Breast epithelium (tissue), 4 donors: ENCODE data around the gene CLASP1. TPM values are rescaled to one million over a fixed set of nuclear protein-coding genes. Genes with fewer than 3 reads are reported as not detected.
A peak's percentile ranks its signal among the peaks of the same experiment; 100 is the strongest.

Source experiments
- DNase-seq, 2 donors: peaks; one replicate each; pipeline ENCODE4 v3.0.0-alpha.2; 2019; ENCODE audit warnings: low spot score in 2 of 2
- H3K27ac ChIP-seq, 2 donors: fragments of 200-600 bp; sonication (generic) in 1 of 2; one replicate each; pipeline ENCODE4 v1.5.1; 2016 to 2019; ENCODE audit warnings: mild to moderate bottlenecking in 1 of 2
- H3K27me3 ChIP-seq, 2 donors: fragments of 200-600 bp; sonication (generic) in 1 of 2; one replicate each; pipeline versions ENCODE4 v1.5.1 to v1.6.0; 2017 to 2019; ENCODE audit warnings: control low read depth in 1 of 2, mild to moderate bottlenecking in 1 of 2
- H3K36me3 ChIP-seq: fragments of 200-600 bp; one replicate; pipeline ENCODE4 v1.5.1; 2019
- H3K4me1 ChIP-seq, 2 donors: fragments of 200-600 bp; sonication (generic); one replicate each; pipeline ENCODE4 v1.5.1; 2016 to 2019; ENCODE audit warnings: control low read depth in 1 of 2
- H3K4me3 ChIP-seq, 3 donors: fragments of 200-600 bp; sonication (generic); 1 replicate in 2 of 3; 2 replicates in 1 of 3; pipeline ENCODE4 v1.5.1; 2016 to 2019; ENCODE audit warnings: mild to moderate bottlenecking in 3 of 3, moderate library complexity in 2 of 3
- H3K9me3 ChIP-seq, 2 donors: fragments of 200-600 bp; sonication (generic) in 1 of 2; one replicate each; pipeline ENCODE4 v1.5.1; 2016 to 2019; ENCODE audit warnings: control low read depth in 1 of 2
- POLR2A ChIP-seq: fragments of 450-650 bp; IDR thresholded peaks from one replicate; pipeline ENCODE4 v1.6.1; 2016; ENCODE audit warnings: antibody characterized with exemption, mild to moderate bottlenecking, moderate library complexity
- POLR2AphosphoS5 ChIP-seq, 3 donors: sonication (generic); formaldehyde crosslinking; IDR thresholded peaks; one replicate each; pipeline ENCODE4 v1.6.1; 2017; ENCODE audit warnings: antibody characterized with exemption in 3 of 3
- intact Hi-C: fragments of 100-400 bp; cut with DNase I; formaldehyde crosslinking; loops from one replicate; pipeline ENCODE4 v1.15.1; 2023; ENCODE audit warnings: low total_unique reads
- total RNA-seq, 3 donors: library from RNA; depleted of rRNA; stranded (reverse); fragments of >200 nt; gene quantifications; one replicate each; pipeline ENCODE4 v1.1.0, GENCODE V29; 2016
- TF ChIP-seq, protein P1 (sequence below), 3 donors: fragments of 450-650 bp; IDR thresholded peaks; one replicate each; pipeline ENCODE4 v1.5.1; 2016 to 2017; ENCODE audit warnings: antibody characterized with exemption in 3 of 3, mild to moderate bottlenecking in 3 of 3, moderate library complexity in 3 of 3

CLASP1 gene
- total RNA-seq, 3 donors from 2014 or later, result 80.3 to 106 (median 98.7) TPM

DNA sequence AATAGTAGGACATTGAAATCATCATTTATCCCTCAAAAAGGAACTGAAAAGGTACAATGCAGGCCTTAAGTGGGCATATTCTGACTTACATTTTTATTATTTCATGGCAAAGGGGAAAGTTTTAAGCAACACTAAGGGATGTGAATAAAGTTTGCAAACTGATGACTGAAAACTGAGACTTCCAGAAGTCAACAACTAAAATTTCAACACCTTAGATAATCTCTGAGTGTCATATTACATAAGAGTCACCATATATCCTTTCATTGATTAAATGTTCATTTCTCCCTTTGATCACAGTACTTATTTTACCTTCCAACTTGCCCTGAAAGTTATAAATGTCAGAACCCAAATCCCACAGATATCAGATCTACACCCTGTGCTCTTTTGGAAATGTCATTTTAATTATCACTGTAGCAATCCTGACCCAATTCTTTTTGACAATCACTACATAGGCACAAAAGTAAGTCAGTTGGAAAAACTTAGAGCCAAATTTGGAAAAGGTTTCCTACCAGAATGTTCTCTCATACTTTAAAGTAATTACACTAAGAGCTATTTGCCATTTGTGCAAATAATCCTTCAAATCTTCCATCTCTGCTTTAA, 163.0 kb downstream of the CLASP1 start:
- no peak overlapping the region for H3K4me3 ChIP-seq
- H3K4me1 ChIP-seq, result peaks cover 0 to 9% of the 10 kb centered on the region in 2 donors
- peak overlapping the region in 1 of 2 donors; percentile 63 for H3K27ac ChIP-seq
- intact Hi-C loops, result no loop called here
- no peaks in the 10 kb centered on the region for H3K9me3 ChIP-seq
- H3K27me3 ChIP-seq, result no peaks in the 10 kb centered on the region
- TF ChIP-seq, protein P1, sequence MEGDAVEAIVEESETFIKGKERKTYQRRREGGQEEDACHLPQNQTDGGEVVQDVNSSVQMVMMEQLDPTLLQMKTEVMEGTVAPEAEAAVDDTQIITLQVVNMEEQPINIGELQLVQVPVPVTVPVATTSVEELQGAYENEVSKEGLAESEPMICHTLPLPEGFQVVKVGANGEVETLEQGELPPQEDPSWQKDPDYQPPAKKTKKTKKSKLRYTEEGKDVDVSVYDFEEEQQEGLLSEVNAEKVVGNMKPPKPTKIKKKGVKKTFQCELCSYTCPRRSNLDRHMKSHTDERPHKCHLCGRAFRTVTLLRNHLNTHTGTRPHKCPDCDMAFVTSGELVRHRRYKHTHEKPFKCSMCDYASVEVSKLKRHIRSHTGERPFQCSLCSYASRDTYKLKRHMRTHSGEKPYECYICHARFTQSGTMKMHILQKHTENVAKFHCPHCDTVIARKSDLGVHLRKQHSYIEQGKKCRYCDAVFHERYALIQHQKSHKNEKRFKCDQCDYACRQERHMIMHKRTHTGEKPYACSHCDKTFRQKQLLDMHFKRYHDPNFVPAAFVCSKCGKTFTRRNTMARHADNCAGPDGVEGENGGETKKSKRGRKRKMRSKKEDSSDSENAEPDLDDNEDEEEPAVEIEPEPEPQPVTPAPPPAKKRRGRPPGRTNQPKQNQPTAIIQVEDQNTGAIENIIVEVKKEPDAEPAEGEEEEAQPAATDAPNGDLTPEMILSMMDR (IDR thresholded peaks at IDR 0.05), result no peak
- TF ChIP-seq POLR2A, result no peak
- no peak for TF ChIP-seq POLR2AphosphoS5 (IDR thresholded peaks at IDR 0.05)
- no peak for DNase-seq
- no peaks in the 10 kb centered on the region for H3K36me3 ChIP-seq

DNA sequence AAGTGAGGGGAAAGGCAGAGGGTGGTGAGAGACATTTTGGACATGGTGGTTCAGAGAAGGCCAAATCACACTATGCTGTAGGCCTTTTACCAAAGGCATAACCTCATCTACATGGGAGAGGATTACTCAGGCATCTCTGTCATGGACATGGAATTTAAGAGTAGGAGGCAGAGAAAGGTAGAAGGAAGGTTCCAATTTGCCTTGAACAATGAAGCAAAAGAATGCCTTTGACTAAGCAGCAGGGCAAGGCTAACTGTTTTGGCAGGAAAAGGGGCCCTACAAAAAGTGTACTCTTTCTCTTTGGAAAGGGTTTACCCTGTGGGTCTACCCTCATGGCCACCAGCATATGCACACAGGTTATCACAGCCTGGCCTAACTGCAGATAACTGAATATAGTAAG, 164.2 kb downstream of the CLASP1 start:
- DNase-seq, result no peak
- H3K4me1 ChIP-seq, result peaks cover 0 to 19% of the 10 kb centered on the region in 2 donors
- intact Hi-C loops, result no loop called here
- no peak overlapping the region for H3K4me3 ChIP-seq
- no peaks in the 10 kb centered on the region for H3K9me3 ChIP-seq
- H3K36me3 ChIP-seq, result no peaks in the 10 kb centered on the region
- no peaks in the 10 kb centered on the region for H3K27me3 ChIP-seq
- peak overlapping the region; percentile 5 to 63 for H3K27ac ChIP-seq
- TF ChIP-seq POLR2AphosphoS5 (IDR thresholded peaks at IDR 0.05) (no peak), POLR2A (no peak)
- TF ChIP-seq, protein P1 (IDR thresholded peaks at IDR 0.05), result no peak

DNA sequence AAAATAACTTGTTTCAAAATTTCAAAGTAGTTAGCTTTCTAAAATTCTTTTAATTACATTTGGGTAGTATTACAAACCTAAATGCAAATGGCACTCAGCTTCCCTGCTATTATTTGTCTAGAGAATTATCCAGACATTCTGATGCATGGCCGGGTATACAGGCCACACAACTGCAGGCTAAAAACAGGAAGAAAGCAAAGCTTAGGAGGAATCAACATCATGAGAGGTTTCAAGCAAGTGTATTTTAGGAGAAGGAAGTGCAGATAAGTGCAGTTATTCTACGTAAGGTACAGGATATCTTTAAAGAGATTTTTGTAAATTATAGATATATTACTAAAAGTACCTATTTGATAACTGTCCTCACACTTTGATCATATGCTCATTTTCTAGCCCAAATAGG, 165.4 kb downstream of the CLASP1 start:
- no peak for TF ChIP-seq POLR2AphosphoS5 (IDR thresholded peaks at IDR 0.05)
- TF ChIP-seq, protein P1 (IDR thresholded peaks at IDR 0.05), result no peak
- no peak for TF ChIP-seq POLR2A

DNA sequence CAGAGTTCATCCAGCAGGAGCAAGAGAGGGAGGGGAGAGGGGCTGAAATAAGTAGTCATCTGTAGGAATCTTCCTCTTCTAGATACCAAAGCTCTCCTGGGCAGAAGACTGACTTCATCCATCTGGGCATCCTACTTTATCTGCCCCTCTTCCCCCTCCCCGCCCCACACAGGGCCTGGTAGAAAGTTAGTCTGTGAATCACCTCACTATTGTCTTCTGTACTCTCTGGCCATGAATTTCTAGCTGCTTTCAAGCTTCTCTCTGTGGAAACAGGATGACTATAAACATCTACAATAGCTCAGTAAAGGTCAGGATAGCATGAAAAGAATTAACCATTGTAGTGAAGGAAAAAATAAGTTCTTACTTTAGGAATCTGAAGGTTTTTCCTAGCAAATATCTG, 166.2 kb downstream of the CLASP1 start:
- no peaks in the 10 kb centered on the region for H3K27me3 ChIP-seq
- H3K4me1 ChIP-seq, result peaks cover 0 to 20% of the 10 kb centered on the region in 2 donors

More for the DNA sequence above, 165.4 kb downstream of the CLASP1 start:
- Histone ChIP-seq H3K36me3 (no peaks in the 10 kb centered on the region), H3K9me3 (no peaks in the 10 kb centered on the region), H3K27me3 (no peaks in the 10 kb centered on the region), H3K4me1 (peaks cover 0 to 20% of the 10 kb centered on the region in 2 donors), H3K27ac (peak overlapping the region in 1 of 2 donors; percentile 63), H3K4me3 (no peak overlapping the region)
- no peak for DNase-seq
- intact Hi-C loops, result no loop called here

DNA sequence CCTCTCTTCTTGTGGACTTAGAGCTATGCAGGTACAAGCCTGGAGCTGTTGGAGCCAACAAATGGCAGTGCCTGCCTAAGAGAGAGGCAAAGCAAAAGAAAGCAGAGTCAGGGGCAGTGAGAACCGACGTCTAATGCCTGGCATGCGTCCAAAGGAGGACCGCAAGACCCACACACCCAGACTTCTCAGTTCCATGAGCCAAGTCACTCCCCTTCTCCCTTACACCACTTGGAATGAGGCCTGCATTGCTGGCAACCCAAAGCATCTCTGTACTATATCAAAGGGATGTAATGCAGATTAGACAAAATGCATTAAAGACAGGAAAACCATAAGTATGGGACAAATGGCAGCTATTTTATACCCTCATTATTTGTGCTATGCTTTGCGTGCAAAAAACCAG, 168.4 kb downstream of the CLASP1 start:
- no peak for DNase-seq
- H3K27me3 ChIP-seq, result no peaks in the 10 kb centered on the region
- H3K9me3 ChIP-seq, result no peaks in the 10 kb centered on the region
- H3K4me3 ChIP-seq, result no peak overlapping the region
- intact Hi-C loops, result no loop called here
- H3K36me3 ChIP-seq, result no peaks in the 10 kb centered on the region
- H3K27ac ChIP-seq, result peak overlapping the region in 1 of 2 donors; percentile 42
- TF ChIP-seq, protein P1 (IDR thresholded peaks at IDR 0.05), result no peak
- TF ChIP-seq POLR2A (no peak), POLR2AphosphoS5 (IDR thresholded peaks at IDR 0.05) (no peak)
- H3K4me1 ChIP-seq, result peaks cover 0 to 20% of the 10 kb centered on the region in 2 donors

More for the DNA sequence above, 166.2 kb downstream of the CLASP1 start:
- no peak overlapping the region for H3K27ac ChIP-seq
- no peak overlapping the region for H3K4me3 ChIP-seq
- H3K36me3 ChIP-seq, result no peaks in the 10 kb centered on the region
- no peaks in the 10 kb centered on the region for H3K9me3 ChIP-seq
- no peak for DNase-seq
- intact Hi-C loops, result no loop called here
- TF ChIP-seq POLR2A (no peak), POLR2AphosphoS5 (IDR thresholded peaks at IDR 0.05) (no peak)
- TF ChIP-seq, protein P1 (IDR thresholded peaks at IDR 0.05), result no peak
